OCI-LY3 (cell line): ENCODE results near the gene KRT39.

Experiments used
- H2AFZ ChIP-seq: fragments of 200-600, 300-600 bp; shearing (Covaris generic); 2 replicates; pipeline ENCODE4 v1.6.0; 2014; ENCODE audit warnings: antibody characterized with exemption, low read depth, low read length
- H3K27ac ChIP-seq: fragments of 200-600, 300-600 bp; sonication (generic); 2 replicates; pipeline ENCODE4 v1.5.1; 2014; ENCODE audit warnings: mild to moderate bottlenecking, low read length, moderate library complexity, mixed read lengths
- H3K27me3 ChIP-seq: fragments of 200-600, 300-600 bp; sonication (generic); 2 replicates; pipeline ENCODE4 v1.6.1; 2014; ENCODE audit warnings: low read depth, low read length, mixed read lengths
- H3K36me3 ChIP-seq: fragments of 200-600, 300-600 bp; sonication (generic); replicated peaks from 2 replicates; pipeline ENCODE3; 2014; ENCODE audit warnings: low read depth, low read length, mixed read lengths
- H3K4me1 ChIP-seq: fragments of 300-600, 200-600 bp; sonication (generic); 2 replicates; pipeline ENCODE4 v1.6.1; 2014; ENCODE audit warnings: low read length, mixed read lengths
- H3K4me2 ChIP-seq: fragments of 200-600, 300-600 bp; sonication (generic); 2 replicates; pipeline ENCODE4 v1.6.1; 2014; ENCODE audit warnings: low read length, mixed read lengths
- H3K4me3 ChIP-seq: fragments of 300-600, 200-600 bp; sonication (generic); 2 replicates; pipeline ENCODE4 v1.5.1; 2014; ENCODE audit warnings: antibody characterized with exemption, mild to moderate bottlenecking, low read length, moderate library complexity
- H3K79me2 ChIP-seq: fragments of 300-600, 200-600 bp; shearing (Covaris generic); 2 replicates; pipeline ENCODE4 v1.6.1; 2014; ENCODE audit warnings: mild to moderate bottlenecking, low read length, mixed read lengths
- H3K9ac ChIP-seq: fragments of 300-600, 200-600 bp; shearing (Covaris generic); 2 replicates; pipeline ENCODE4 v1.6.0; 2014; ENCODE audit warnings: mild to moderate bottlenecking, low read length, moderate library complexity
- H3K9me3 ChIP-seq: fragments of 200-600, 300-600 bp; shearing (Covaris generic); 2 replicates; pipeline ENCODE4 v1.6.1; 2014; ENCODE audit warnings: low read length, mixed read lengths; ENCODE audit not compliant: insufficient read depth
- H4K20me1 ChIP-seq: fragments of 200-600, 300-600 bp; sonication (generic); 2 replicates; pipeline ENCODE4 v1.6.1; 2016; ENCODE audit warnings: low read length, mixed read lengths; ENCODE audit not compliant: insufficient read depth
- CTCF ChIP-seq: fragments of 200-600, 300-600 bp; sonication (generic); IDR thresholded peaks from 2 replicates; pipeline ENCODE4 v1.5.1; 2014; ENCODE audit warnings: antibody characterized with exemption, low read length, low read depth
- EZH2phosphoT487 ChIP-seq: fragments of 200-600 bp; shearing (Covaris generic); IDR thresholded peaks from 2 replicates; pipeline ENCODE4 v1.6.1; 2018; ENCODE audit warnings: antibody characterized with exemption, mixed run types, low read depth

Gene KRT39

DNA sequence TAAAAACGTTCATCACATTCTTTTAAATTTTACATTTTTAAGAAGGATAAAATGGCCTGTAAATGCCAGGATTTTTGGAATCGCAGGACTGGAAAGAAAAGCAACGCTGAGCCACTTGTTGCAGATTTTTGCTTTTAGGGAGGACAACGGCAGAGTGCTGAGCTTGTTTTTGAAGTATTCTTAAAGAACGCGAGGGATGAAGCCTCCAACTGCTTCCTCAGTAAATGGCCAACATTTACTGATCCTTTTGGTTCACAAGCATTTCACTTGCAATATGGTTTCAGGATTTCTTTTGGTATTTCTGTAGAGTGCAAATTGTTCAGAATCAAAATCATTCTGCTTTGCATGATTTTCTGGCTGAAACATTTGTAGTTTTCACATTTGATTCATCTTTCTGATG, 26.5 kb downstream of the KRT39 start:
- H3K27ac ChIP-seq: no peak overlapping the region
- no peaks in the 10 kb centered on the region for H4K20me1 ChIP-seq
- peaks cover 20% of the 10 kb centered on the region for H3K27me3 ChIP-seq
- no peak overlapping the region for H2AFZ ChIP-seq
- H3K9me3 ChIP-seq: no peaks in the 10 kb centered on the region
- H3K79me2 ChIP-seq: no peaks in the 10 kb centered on the region
- no peak overlapping the region for H3K9ac ChIP-seq
- no peaks in the 10 kb centered on the region for H3K36me3 ChIP-seq
- TF ChIP-seq CTCF (no peak), EZH2phosphoT487 (no peak)
- H3K4me2 ChIP-seq: no peak overlapping the region
- no peaks in the 10 kb centered on the region for H3K4me1 ChIP-seq
- no peak overlapping the region for H3K4me3 ChIP-seq

- no peak overlapping the region for H3K27ac ChIP-seq
- no peak overlapping the region for H3K9ac ChIP-seq
- no peaks in the 10 kb centered on the region for H3K9me3 ChIP-seq
- no peaks in the 10 kb centered on the region for H4K20me1 ChIP-seq
- H3K79me2 ChIP-seq: no peaks in the 10 kb centered on the region
- peaks cover 32% of the 10 kb centered on the region for H3K27me3 ChIP-seq
- no peak overlapping the region for H3K4me2 ChIP-seq
- TF ChIP-seq CTCF (no peak), EZH2phosphoT487 (no peak)
- no peaks in the 10 kb centered on the region for H3K36me3 ChIP-seq
- no peak overlapping the region for H3K4me3 ChIP-seq
- H2AFZ ChIP-seq: no peak overlapping the region
- no peaks in the 10 kb centered on the region for H3K4me1 ChIP-seq
Measured at GRCh38 chr17:40938981-40939380, 27.8 kb downstream of the KRT39 start.

GRCh38 chr17:40937384-40937819, 29.3 kb downstream of the KRT39 start, which contains the start of gene KRT23:
TSS of gene KRT23 (minus strand) at chr17:40937646. CDS start at chr17:40936603, 1,043 bp downstream.
- no peaks in the 10 kb centered on the region for H3K79me2 ChIP-seq
- H3K27ac ChIP-seq: no peak within 1 kb of the TSS
- H3K4me1 ChIP-seq: no peaks in the 10 kb centered on the region
- H2AFZ ChIP-seq: no peak within 1 kb of the TSS
- no peaks in the 10 kb centered on the region for H3K36me3 ChIP-seq
- H4K20me1 ChIP-seq: no peaks in the 10 kb centered on the region
- H3K27me3 ChIP-seq: peaks cover 48% of the 10 kb centered on the region
- H3K9ac ChIP-seq: no peak within 1 kb of the TSS
- H3K4me2 ChIP-seq: no peak within 1 kb of the TSS
- H3K4me3 ChIP-seq: no peak within 1 kb of the TSS
- H3K9me3 ChIP-seq: no peaks in the 10 kb centered on the region
- TF ChIP-seq EZH2phosphoT487: no peak
- TF ChIP-seq CTCF: no peak

DNA sequence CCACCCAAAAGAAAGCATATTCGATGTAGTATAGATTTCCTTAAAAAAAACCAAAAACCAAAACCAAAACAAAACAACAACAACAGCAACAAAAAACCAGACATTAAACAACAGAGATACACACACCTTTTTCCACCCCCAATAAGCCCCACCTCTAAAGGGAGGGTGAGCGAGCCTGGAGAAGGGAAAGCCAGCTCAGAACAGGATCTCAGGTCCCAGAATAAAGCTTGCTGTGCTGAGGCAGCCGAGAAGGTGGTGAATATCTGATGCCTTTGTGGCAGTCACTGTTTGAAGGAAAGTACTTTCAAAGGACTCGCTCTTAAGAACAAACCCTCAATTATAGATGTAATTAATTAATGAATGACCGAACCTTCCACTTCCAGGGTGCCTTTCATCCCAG, 29.8 kb downstream of the KRT39 start:
- Histone ChIP-seq H3K36me3 (no peaks in the 10 kb centered on the region), H3K79me2 (no peaks in the 10 kb centered on the region), H3K9me3 (no peaks in the 10 kb centered on the region), H3K4me1 (no peaks in the 10 kb centered on the region), H4K20me1 (no peaks in the 10 kb centered on the region), H3K9ac (no peak overlapping the region), H3K27me3 (peaks cover 49% of the 10 kb centered on the region), H3K27ac (no peak overlapping the region), H3K4me3 (no peak overlapping the region), H3K4me2 (no peak overlapping the region), H2AFZ (no peak overlapping the region)
- TF ChIP-seq EZH2phosphoT487: no peak
- TF ChIP-seq CTCF: no peak
